Measurements from ENCODE around the gene SLC50A1. TPM values are rescaled to one million over a fixed set of nuclear protein-coding genes. Genes with fewer than 3 reads are reported as not detected.

SLC50A1 gene
- total RNA-seq, 1 donor from 2014 or later, result 44.7 TPM

DNA sequence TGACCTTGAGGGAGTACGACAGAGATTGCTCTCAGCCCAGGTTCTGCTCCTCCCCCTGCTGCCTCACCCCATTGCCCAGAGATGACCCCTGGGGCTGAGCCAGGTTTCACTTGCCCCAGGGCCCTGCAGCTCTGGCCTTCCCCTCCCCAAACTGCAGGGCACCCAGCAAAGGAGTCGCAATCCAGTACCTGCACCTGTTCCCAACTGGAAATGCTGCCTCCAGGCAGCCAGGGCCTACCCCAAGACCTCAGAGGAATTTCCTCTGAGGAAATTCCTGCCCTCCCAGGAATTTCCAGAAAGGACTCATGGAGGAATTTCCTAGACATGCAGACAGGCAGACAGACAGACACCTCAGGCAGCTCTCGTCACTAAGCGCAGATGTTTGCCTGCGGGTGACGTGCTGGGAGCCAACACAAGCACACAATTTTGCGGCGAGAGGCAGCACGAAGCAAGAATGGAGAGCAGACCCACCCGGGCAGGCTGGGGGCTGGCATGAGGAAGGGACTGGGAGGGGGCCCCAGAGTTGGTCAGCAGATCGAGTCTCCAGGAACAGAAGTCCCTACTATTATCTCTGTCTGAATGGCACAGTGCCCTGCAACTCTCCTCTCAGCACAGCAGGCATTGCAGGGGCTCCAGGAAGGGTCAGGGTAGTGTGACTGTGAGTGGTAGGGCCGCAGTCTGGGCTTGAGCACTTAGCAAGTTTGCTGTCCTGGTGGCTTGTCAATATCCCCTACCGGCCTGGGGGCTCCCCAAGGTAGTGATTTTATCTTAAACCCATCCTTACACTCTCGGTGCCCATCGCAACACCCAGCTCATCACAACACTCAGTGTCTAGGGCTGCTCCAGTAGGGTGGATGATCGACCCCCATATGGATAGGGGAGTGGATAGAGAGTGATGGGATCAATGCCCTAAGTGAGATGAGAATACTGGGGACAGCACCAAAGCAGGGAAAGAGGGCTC, 10.9 kb upstream of the SLC50A1 start:
- H3K27me3 ChIP-seq, result peaks cover 8% of the 10 kb centered on the region
- no peak overlapping the region for H3K4me3 ChIP-seq
- H3K9me3 ChIP-seq, result no peaks in the 10 kb centered on the region
- H3K4me1 ChIP-seq, result peaks cover 33% of the 10 kb centered on the region
- DNase-seq (peak; percentile 70), ATAC-seq (no peak)
- peak overlapping the region; percentile 87 for H3K27ac ChIP-seq
- TF ChIP-seq CTCF (IDR thresholded peaks at IDR 0.05), result no peak
- intact Hi-C loops (cut with DNase I), result loop anchor here (5.0 kb wide), 1 partner anchor 32 kb away; no protein-coding TSS in a partner anchor
- no peaks in the 10 kb centered on the region for H3K36me3 ChIP-seq

GRCh38 chr1:155125511-155125945, 10.1 kb upstream of the SLC50A1 start:
- Histone ChIP-seq H3K27me3 (peaks cover 10% of the 10 kb centered on the region), H3K27ac (peak overlapping the region; percentile 87), H3K4me1 (peaks cover 33% of the 10 kb centered on the region), H3K9me3 (no peaks in the 10 kb centered on the region), H3K4me3 (peak overlapping the region; percentile 64), H3K36me3 (no peaks in the 10 kb centered on the region)
- DNase-seq, result no peak
- intact Hi-C loops (cut with DNase I), result loop anchor here (5.0 kb wide), 1 partner anchor 33 kb away; no protein-coding TSS in a partner anchor
- ATAC-seq, result no peak
- no peak for TF ChIP-seq CTCF (IDR thresholded peaks at IDR 0.05)

DNA sequence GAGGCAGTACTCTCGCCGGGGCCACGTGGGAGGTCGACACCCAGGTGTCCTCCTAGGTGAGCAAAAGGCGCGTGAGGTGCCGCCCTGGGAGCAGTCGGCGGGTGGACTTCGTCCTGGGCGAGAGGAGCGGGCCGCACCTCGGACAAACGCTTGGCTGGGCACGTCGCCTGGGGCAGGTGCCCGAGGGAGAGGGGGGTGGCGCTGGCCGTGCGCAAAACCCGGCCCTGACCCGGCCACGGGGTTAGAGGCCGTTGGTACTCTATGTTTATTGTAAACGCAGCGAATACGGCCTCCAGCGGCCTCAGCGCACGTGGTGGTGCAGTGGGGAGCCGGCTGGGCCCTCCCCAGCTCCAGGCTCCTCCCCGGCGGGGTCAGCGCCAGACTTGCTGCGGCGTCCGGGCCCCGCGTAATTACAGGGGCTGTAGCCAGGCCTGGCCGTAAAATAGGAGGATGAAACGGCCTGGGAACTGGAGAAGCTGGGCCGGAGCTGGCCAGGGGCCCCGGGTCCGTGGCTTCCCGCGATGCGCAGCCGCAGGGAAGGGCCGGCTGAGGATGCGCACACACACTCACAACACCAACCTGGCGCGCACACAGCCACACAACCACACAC, 9.6 kb upstream of the SLC50A1 start:
- H3K9me3 ChIP-seq, result no peaks in the 10 kb centered on the region
- H3K4me3 ChIP-seq, result peak overlapping the region; percentile 64
- peaks cover 33% of the 10 kb centered on the region for H3K4me1 ChIP-seq
- H3K27me3 ChIP-seq, result peaks cover 10% of the 10 kb centered on the region
- ATAC-seq, result peak; percentile 37
- H3K27ac ChIP-seq, result peak overlapping the region; percentile 87
- no peak for TF ChIP-seq CTCF (IDR thresholded peaks at IDR 0.05)
- DNase-seq, result peak; percentile 90
- H3K36me3 ChIP-seq, result no peaks in the 10 kb centered on the region
- intact Hi-C loops (cut with DNase I), result loop anchor here (5.0 kb wide), 1 partner anchor 34 kb away; no protein-coding TSS in a partner anchor

DNA sequence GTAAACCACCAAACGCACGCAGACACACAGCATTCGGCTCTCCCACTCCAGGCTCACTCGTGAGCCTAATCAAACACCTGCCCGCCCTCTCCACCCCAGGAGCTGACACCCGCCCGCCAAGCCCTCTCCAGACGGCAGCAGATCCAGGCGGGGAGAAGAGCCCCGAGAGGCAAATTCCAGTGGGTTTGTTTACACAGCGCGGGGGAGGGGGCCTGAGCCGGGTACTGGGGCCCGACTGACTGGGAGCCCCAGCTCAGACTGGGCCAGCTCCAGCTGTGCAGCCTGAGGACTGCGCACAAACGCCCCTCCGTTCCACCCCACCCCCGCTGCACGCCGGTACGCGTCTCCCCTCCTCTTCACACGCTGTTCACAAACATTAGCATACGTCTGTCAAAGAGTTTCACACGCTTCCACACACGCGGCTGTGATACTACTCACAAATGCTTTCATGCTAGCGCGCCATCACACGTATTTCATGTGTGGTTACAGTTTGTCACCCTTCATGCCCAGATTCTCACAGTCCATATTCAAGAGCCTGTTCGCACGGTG, 9.0 kb upstream of the SLC50A1 start:
- Histone ChIP-seq H3K27me3 (peaks cover 10% of the 10 kb centered on the region), H3K36me3 (peaks cover 3% of the 10 kb centered on the region), H3K4me1 (peaks cover 33% of the 10 kb centered on the region), H3K4me3 (peak overlapping the region; percentile 64), H3K9me3 (no peaks in the 10 kb centered on the region), H3K27ac (peak overlapping the region; percentile 87)
- ATAC-seq (peak; percentile 69), DNase-seq (peak; percentile 95)
- no peak for TF ChIP-seq CTCF (IDR thresholded peaks at IDR 0.05)
- intact Hi-C loops (cut with DNase I), result loop anchor here (5.0 kb wide), 1 partner anchor 34 kb away; no protein-coding TSS in a partner anchor

GRCh38 chr1:155127105-155127966, 8.3 kb upstream of the SLC50A1 start, which contains the start of gene EFNA1:
EFNA1 (plus strand) TSS chr1:155127876; CDS start chr1:155127978, 102 bp downstream.
- Histone ChIP-seq H3K4me3 (peak within 1 kb of the TSS; percentile 64), H3K9me3 (no peaks in the 10 kb centered on the region), H3K4me1 (peaks cover 33% of the 10 kb centered on the region), H3K27me3 (peaks cover 10% of the 10 kb centered on the region), H3K36me3 (peaks cover 11% of the 10 kb centered on the region), H3K27ac (peak within 1 kb of the TSS; percentile 87)
- TF ChIP-seq CTCF (IDR thresholded peaks at IDR 0.05), result no peak
- ATAC-seq, result peak; percentile 66
- intact Hi-C loops (cut with DNase I), result loop anchor here (5.0 kb wide), 1 partner anchor 35 kb away; no protein-coding TSS in a partner anchor
- peak; percentile 91 for DNase-seq
